Neural cell (in vitro differentiated cells): Measurements from ENCODE around the gene DEFB131B. TPM values are rescaled to one million over a fixed set of nuclear protein-coding genes. Genes with fewer than 3 reads are reported as not detected.
"Not testable (repeated sequence)": the region's sequence is repeated elsewhere in the genome, so short reads cannot be mapped to it uniquely, and the experiment has no call there.

ENCODE experiments used
- H2AFZ ChIP-seq: fragments of 200-600, 300-800 bp; sonication (generic), shearing (Covaris generic); 2 replicates; pipeline ENCODE4 v1.6.0; 2014; ENCODE audit warnings: low read depth, mild to moderate bottlenecking, antibody characterized with exemption, low read length, moderate library complexity
- H3F3A ChIP-seq: fragments of 200-600 bp; shearing (Covaris generic); 2 replicates; pipeline ENCODE4 v1.6.1; 2016; ENCODE audit warnings: mild to moderate bottlenecking, moderate library complexity, mixed read lengths, antibody characterized with exemption, low read length; ENCODE audit not compliant: insufficient read depth, poor library complexity, severe bottlenecking
- H3K27ac ChIP-seq: fragments of 200-600, 300-800 bp; sonication (generic), shearing (Covaris generic); 2 replicates; pipeline ENCODE4 v1.5.1; 2014; ENCODE audit warnings: mild to moderate bottlenecking, low read length, moderate library complexity
- H3K27me3 ChIP-seq: fragments of 300-800, 200-600 bp; sonication (generic), shearing (Covaris generic); 2 replicates; pipeline ENCODE4 v1.6.0; 2014; ENCODE audit warnings: mild to moderate bottlenecking, low read depth, low read length, moderate library complexity; ENCODE audit not compliant: insufficient read depth
- H3K36me3 ChIP-seq: fragments of 300-800, 200-600 bp; sonication (generic), shearing (Covaris generic); 2 replicates; pipeline ENCODE4 v1.5.1; 2014; ENCODE audit warnings: mild to moderate bottlenecking, antibody characterized with exemption, low read length, moderate library complexity; ENCODE audit not compliant: insufficient read depth
- H3K4me2 ChIP-seq: fragments of 300-800, 200-600 bp; sonication (generic), shearing (Covaris generic); 2 replicates; pipeline ENCODE4 v1.6.0; 2014; ENCODE audit warnings: mild to moderate bottlenecking, low read length
- H3K4me3 ChIP-seq: fragments of 300-800, 200-600 bp; sonication (generic), shearing (Covaris generic); 2 replicates; pipeline ENCODE4 v1.5.1; 2014; ENCODE audit warnings: mild to moderate bottlenecking, low read length, moderate library complexity
- H3K79me2 ChIP-seq: fragments of 200-600 bp; shearing (Covaris generic); replicated peaks from 2 replicates; pipeline ENCODE4 v1.6.0; 2014; ENCODE audit warnings: mild to moderate bottlenecking, low read length, moderate library complexity; ENCODE audit not compliant: insufficient read depth
- H3K9ac ChIP-seq: fragments of 300-800, 200-600 bp; sonication (generic), shearing (Covaris generic); 2 replicates; pipeline ENCODE4 v1.6.1; 2016; ENCODE audit warnings: mild to moderate bottlenecking, low read length, mixed read lengths
- H3K9me2 ChIP-seq: fragments of 200-600 bp; shearing (Covaris generic); 2 replicates; pipeline ENCODE4 v1.6.1; 2016; ENCODE audit warnings: mild to moderate bottlenecking, low read length, mixed read lengths; ENCODE audit not compliant: insufficient read depth
- H3K9me3 ChIP-seq: fragments of 200-600, 300-800 bp; sonication (generic), shearing (Covaris generic); 2 replicates; pipeline ENCODE4 v1.6.1; 2016; ENCODE audit warnings: mild to moderate bottlenecking, mixed run types, low read length, moderate library complexity, mixed read lengths
- H4K20me1 ChIP-seq: fragments of 200-600 bp; shearing (Covaris generic); 2 replicates; pipeline ENCODE4 v1.6.1; 2016; ENCODE audit warnings: mild to moderate bottlenecking, mixed run types; ENCODE audit not compliant: insufficient read depth
- polyA minus RNA-seq: library from RNA; depleted of rRNA, polyadenylated mRNA; stranded (reverse); fragments of >200 nt; gene quantifications from 2 replicates; pipeline ENCODE4 v1.2.3, GENCODE V29; 2014
- polyA plus RNA-seq: library from polyadenylated mRNA; depleted of rRNA; stranded (reverse); fragments of >200 nt; gene quantifications from 2 replicates; pipeline ENCODE4 v1.2.3, GENCODE V29; 2014

Gene DEFB131B, protein sequence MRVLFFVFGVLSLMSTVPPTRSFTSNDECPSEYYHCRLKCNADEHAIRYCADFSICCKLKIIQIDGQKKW
- not detected in 2 replicates for polyA plus RNA-seq
- polyA minus RNA-seq, result not detected in 2 replicates

DNA sequence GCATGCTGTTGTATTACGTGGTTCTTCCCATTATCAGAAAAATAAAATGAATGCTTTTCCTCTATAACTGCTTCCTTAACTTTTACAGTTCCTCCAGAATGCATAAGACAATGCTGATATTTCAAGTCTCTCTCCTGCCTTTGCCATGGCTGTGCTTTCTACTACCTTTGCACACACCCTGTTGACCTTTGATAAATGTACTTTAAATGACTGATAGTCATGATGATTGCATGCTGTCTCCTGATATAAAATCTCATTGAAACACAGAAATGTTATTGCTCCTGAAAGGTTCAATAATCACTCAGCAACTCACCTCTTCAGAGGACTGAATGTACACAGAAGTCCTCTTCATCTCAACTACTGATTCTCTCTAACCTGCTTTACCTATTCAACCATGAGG, at the start of gene DEFB131B:
DEFB131B (plus strand) TSS at position 395 of the 400 bp plus-strand sequence; CDS start at position 395, 0 bp downstream.
- not testable (repeated sequence) for H3K9me3 ChIP-seq, H3K79me2 ChIP-seq, H2AFZ ChIP-seq, H3K9me2 ChIP-seq, H3K27ac ChIP-seq, H3K27me3 ChIP-seq, H3F3A ChIP-seq, H4K20me1 ChIP-seq, H3K36me3 ChIP-seq, H3K4me3 ChIP-seq, H3K9ac ChIP-seq, H3K4me2 ChIP-seq

DNA sequence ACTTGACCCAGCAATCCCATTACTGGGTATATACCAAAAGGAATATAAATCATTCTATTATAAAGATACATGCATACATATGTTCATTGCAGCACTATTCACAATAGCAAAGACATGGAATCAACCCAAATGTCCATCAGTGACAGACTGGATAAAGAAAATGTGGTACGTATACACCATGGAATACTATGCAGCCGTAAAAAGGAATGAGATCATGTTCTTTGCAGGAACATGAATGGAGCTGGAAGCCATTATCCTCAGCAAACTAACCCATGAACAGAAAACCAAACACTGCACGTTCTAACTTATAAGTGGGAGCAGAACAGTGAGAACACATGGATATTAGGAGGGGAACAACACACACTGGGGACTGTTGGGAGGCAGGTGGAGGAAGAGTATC, 49.0 kb upstream of the DEFB131B start:
- not testable (repeated sequence) for H4K20me1 ChIP-seq, H3K9me2 ChIP-seq, H3K9me3 ChIP-seq, H3K27me3 ChIP-seq, H3F3A ChIP-seq, H3K9ac ChIP-seq, H3K4me2 ChIP-seq, H3K27ac ChIP-seq, H3K36me3 ChIP-seq, H2AFZ ChIP-seq, H3K4me3 ChIP-seq, H3K79me2 ChIP-seq

DNA sequence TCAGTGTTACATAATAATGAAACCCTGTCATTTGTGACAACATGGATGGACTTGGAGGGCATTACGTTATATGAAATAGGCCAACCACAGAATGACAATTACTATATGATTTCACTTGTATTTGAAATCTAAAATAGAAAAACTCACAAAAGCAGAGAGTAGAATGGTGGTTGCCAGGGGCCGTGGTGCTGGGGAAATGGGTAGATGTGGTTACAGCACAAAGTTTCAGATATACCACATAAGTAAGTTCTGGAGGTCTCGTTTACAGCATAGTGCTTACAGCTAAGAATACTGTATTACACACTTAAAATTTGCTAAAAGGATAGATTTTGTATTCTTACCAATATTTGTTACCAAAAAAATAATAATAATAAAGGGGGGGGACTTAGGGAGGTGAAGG, 48.6 kb upstream of the DEFB131B start:
- not testable (repeated sequence) for H2AFZ ChIP-seq, H3K9me2 ChIP-seq

DNA sequence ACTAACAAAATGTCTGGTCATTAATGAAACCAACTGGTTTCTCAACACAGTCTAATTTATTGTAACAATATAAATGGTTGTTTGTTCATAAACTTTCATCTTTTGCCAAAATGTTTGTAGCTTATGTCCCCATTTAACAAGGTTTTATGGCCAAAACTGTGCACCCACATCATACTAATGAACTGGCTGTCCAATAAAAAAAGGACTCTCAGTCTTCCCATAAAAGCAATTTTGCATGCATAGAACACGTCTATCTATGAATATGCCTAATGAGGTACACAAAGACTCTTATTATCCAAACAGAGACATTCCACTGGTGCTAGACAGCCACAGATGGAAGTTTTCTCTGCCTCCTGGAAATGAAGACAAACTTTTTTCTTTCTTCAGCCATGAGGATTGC, 45.4 kb upstream of the DEFB131B start, which contains the start of gene DEFB108B:
DEFB108B (plus strand) TSS at position 390 of the 400 bp plus-strand sequence; CDS start at position 390, 0 bp downstream.
- not testable (repeated sequence) for H3K27ac ChIP-seq, H2AFZ ChIP-seq, H3K4me3 ChIP-seq, H4K20me1 ChIP-seq, H3K9me3 ChIP-seq, H3K79me2 ChIP-seq, H3K9me2 ChIP-seq, H3K27me3 ChIP-seq, H3K4me2 ChIP-seq, H3K9ac ChIP-seq, H3K36me3 ChIP-seq, H3F3A ChIP-seq

More for the DNA sequence above, 48.6 kb upstream of the DEFB131B start:
- not testable (repeated sequence) for H3K27me3 ChIP-seq, H3K79me2 ChIP-seq, H3K36me3 ChIP-seq, H3K4me2 ChIP-seq, H4K20me1 ChIP-seq, H3K9me3 ChIP-seq, H3K9ac ChIP-seq, H3K4me3 ChIP-seq, H3K27ac ChIP-seq, H3F3A ChIP-seq

DNA sequence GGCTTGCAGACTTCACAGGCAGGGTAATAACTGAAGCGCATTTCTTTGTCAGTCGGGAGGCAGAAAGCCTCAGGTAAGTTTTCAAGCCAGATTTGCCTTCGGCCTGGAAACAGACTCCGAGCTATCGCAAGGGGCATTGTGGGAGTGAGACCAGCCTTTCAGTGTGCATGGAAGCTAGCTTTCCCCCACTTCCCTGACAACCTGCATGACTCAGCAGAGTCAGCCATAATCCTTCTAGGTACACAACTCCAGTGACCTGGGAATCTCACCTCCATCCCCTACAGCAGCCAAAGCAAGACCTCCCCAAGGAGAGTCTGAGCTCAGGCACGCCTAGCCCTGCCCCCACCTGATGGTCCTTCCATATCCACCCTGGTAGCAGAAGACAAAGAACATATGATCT, 35.5 kb upstream of the DEFB131B start:
- H3K79me2 ChIP-seq, H2AFZ ChIP-seq: not testable (repeated sequence)

DNA sequence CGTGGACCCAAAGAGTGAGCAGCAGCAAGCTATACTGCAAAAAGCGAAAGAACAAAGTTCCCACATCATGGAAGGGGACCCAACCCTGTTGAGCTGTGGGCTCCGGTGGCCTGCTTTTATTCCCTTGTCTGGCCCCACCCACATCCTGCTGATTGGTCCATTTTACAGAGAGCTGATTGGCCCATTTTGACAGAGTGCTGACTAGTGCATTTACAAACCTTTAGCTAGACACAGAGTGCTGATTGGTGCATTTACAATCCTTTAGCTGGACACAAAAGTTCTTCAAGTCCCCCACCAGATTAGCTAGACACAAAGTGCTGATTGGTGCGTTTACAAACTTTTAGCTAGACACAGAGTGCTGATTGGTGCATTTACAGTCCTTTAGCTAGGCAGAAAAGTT, 34.9 kb upstream of the DEFB131B start:
- H2AFZ ChIP-seq, H3K9me2 ChIP-seq, H4K20me1 ChIP-seq, H3K79me2 ChIP-seq, H3K4me3 ChIP-seq, H3K27me3 ChIP-seq, H3K4me2 ChIP-seq, H3K9me3 ChIP-seq, H3K36me3 ChIP-seq, H3K27ac ChIP-seq, H3K9ac ChIP-seq, H3F3A ChIP-seq: not testable (repeated sequence)

More for the DNA sequence above, 35.5 kb upstream of the DEFB131B start:
- not testable (repeated sequence) for H3K27ac ChIP-seq, H3K4me2 ChIP-seq, H3K36me3 ChIP-seq, H3K4me3 ChIP-seq, H3K9me3 ChIP-seq, H3F3A ChIP-seq, H4K20me1 ChIP-seq, H3K27me3 ChIP-seq, H3K9ac ChIP-seq, H3K9me2 ChIP-seq
